Loucy (cell line): ENCODE measurements around the gene AKAP11.

Source experiments
- EZH2phosphoT487 ChIP-seq: fragments of 200-600 bp; IDR thresholded peaks from 2 replicates; pipeline ENCODE4 v1.6.1; 2018; ENCODE audit warnings: antibody characterized with exemption, mild to moderate bottlenecking, moderate library complexity, borderline replicate concordance
- TF ChIP-seq, protein P1 (sequence below): fragments of 200-600 bp; sonication (generic); conservative IDR thresholded peaks from 2 replicates; pipeline ENCODE4 v1.5.1; 2014; ENCODE audit warnings: mild to moderate bottlenecking, antibody characterized with exemption, low read length

- TF ChIP-seq, protein P1, sequence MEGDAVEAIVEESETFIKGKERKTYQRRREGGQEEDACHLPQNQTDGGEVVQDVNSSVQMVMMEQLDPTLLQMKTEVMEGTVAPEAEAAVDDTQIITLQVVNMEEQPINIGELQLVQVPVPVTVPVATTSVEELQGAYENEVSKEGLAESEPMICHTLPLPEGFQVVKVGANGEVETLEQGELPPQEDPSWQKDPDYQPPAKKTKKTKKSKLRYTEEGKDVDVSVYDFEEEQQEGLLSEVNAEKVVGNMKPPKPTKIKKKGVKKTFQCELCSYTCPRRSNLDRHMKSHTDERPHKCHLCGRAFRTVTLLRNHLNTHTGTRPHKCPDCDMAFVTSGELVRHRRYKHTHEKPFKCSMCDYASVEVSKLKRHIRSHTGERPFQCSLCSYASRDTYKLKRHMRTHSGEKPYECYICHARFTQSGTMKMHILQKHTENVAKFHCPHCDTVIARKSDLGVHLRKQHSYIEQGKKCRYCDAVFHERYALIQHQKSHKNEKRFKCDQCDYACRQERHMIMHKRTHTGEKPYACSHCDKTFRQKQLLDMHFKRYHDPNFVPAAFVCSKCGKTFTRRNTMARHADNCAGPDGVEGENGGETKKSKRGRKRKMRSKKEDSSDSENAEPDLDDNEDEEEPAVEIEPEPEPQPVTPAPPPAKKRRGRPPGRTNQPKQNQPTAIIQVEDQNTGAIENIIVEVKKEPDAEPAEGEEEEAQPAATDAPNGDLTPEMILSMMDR: peak; percentile 30; the same call in 1 of the 2 replicates
- no peak for TF ChIP-seq EZH2phosphoT487
Measured at GRCh38 chr13:42327725-42328124, 55.8 kb downstream of the AKAP11 start.
